Retinal pigment epithelial cell (primary cell): Measurements from ENCODE around the gene PCSK5.

Experiments used
- DNase-seq: peaks from one replicate; pipeline ENCODE4 v3.0.0-alpha.2; 2010; ENCODE audit warnings: low read depth
- H3K4me3 ChIP-seq: 2 replicates; pipeline ENCODE4 v1.5.1; 2011; ENCODE audit warnings: mild to moderate bottlenecking, low read length, control low read depth, moderate library complexity
- TF ChIP-seq, protein P1 (sequence below): conservative IDR thresholded peaks from 2 replicates; pipeline ENCODE4 v1.5.1; 2011; ENCODE audit warnings: low read depth, low read length, control low read depth, inconsistent platforms

The PCSK5 gene

DNA sequence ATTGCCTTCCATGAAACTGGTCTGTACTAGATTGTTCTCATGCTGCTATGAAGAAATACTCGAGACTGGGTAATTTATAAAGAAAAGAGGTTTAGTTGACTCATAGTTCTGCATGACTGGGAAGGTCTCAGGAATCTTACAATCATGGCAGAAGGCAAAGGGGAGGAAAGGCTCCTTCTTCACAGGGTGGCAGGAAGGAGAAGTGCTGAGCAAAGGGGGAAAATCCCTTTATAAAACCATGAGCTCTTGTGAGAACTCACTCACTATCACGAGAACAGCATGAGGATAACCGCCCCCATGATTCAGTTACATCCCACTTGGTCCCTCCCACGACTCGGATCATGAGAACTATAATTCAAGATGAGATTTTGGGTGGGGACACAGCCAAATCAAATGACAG, 340.5 kb downstream of the PCSK5 start:
- TF ChIP-seq, protein P1, sequence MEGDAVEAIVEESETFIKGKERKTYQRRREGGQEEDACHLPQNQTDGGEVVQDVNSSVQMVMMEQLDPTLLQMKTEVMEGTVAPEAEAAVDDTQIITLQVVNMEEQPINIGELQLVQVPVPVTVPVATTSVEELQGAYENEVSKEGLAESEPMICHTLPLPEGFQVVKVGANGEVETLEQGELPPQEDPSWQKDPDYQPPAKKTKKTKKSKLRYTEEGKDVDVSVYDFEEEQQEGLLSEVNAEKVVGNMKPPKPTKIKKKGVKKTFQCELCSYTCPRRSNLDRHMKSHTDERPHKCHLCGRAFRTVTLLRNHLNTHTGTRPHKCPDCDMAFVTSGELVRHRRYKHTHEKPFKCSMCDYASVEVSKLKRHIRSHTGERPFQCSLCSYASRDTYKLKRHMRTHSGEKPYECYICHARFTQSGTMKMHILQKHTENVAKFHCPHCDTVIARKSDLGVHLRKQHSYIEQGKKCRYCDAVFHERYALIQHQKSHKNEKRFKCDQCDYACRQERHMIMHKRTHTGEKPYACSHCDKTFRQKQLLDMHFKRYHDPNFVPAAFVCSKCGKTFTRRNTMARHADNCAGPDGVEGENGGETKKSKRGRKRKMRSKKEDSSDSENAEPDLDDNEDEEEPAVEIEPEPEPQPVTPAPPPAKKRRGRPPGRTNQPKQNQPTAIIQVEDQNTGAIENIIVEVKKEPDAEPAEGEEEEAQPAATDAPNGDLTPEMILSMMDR = no peak
- no peak for DNase-seq
- no peak overlapping the region for H3K4me3 ChIP-seq

DNA sequence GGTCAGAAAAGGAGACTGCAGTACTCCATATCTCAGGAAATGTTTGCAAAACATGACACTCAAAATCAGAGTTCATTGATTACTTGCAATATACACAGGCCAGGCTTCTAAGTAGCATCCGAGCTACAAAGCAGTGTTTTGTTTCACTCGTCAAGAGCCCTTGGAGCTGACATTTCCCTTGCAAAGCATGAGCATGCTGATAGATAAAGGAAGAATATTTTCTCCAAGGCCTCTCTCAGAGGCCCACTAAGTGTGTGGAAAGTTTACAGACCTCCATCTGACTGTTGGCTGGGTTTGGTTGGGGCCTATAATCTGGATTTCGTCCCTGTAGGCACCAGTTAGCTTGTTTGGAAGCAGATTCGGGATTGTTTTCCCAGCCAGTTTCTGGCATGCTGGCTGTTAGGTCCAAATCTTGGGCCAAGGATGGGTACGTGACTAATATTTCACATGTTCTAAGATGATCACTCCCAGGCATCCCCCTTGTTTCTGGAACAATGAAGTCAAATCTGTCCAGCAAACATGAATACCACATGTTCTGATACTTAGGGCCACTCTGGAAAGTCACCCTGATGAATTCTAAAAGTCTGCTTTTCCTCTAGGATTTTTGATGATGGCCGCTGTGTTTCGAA, 342.5 kb downstream of the PCSK5 start:
- no peak for DNase-seq
- TF ChIP-seq, protein P1 = no peak
- H3K4me3 ChIP-seq = no peak overlapping the region

DNA sequence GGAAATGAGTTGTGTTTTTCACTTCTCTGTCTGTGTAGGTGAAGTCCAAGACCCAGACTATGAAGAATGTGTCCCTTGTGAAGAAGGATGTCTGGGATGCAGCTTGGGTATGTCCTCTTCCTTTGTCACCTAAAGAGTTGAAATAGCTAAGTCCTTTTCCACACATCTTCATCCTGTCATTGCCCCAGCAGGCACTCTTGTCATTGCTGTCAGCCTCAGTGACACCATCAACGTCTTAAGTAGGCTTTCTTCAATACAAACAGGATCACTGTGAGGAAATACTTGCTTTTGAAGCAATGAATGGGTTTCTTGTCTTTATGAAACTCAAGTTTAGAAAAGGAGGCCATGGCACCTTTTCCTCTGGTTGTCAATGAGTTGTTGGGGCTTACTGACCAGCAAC, 350.1 kb downstream of the PCSK5 start:
- TF ChIP-seq, protein P1 = no peak
- no peak overlapping the region for H3K4me3 ChIP-seq
- DNase-seq = no peak

DNA sequence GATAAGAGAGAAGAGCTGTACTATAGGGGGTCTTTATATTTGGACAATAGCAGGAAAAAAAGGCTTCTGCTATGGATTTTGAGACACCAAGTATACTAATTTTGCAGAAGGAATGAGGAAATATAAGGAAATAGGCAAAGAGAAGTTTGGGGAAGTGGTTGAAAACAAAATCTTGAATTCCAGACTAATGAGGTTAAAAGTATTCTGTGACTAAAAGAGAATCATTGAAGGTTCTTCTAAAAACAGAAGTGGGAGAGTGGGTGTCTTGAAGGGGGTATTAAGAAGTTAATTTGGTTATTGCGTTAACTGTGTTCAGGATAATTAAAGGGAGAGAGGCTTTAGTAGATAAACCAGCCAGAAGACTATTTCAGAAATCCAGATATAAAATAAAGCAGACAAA, 355.0 kb downstream of the PCSK5 start:
- DNase-seq = no peak
- no peak overlapping the region for H3K4me3 ChIP-seq
- TF ChIP-seq, protein P1 = no peak

DNA sequence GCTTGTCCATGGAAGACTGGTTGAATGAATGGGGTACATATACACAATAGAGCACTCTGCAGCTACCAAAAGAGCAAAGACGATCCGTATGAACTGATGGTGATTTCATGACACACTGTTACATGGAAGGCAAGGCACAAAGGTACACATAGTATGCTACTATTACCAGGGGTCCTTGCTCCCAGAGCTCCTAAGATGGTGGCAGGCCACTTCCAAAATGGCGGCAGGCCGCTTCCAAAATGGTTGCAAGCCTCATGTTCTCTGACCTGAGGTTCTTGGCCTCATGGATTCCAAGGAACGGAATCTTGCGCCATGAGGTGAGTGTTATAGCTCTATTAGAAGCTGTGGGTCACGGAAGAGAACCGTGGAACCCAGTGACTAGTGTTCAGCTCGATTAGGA, 356.2 kb downstream of the PCSK5 start:
- no peak for DNase-seq
- H3K4me3 ChIP-seq = no peak overlapping the region
- TF ChIP-seq, protein P1 = no peak

DNA sequence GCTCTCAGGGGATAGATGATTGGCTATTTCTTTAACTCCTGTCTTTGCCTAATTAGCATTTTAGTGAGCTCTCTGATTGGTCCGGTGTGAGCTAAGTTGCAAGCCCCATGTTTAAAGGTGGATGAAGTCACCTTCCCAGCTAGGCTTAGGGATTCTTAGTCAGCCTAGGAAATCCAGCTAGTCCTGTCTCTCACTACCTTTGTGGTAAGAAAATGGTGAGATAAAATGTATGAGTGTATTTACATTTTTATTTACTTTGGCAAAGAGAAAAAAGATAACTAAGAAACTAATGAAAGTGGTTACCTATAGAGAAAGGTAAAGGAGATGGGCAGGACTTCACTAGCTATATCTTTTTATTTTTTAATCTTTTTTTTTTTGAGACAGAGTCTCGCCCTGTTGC, 357.0 kb downstream of the PCSK5 start:
- H3K4me3 ChIP-seq = no peak overlapping the region
- TF ChIP-seq, protein P1 = no peak
- no peak for DNase-seq

DNA sequence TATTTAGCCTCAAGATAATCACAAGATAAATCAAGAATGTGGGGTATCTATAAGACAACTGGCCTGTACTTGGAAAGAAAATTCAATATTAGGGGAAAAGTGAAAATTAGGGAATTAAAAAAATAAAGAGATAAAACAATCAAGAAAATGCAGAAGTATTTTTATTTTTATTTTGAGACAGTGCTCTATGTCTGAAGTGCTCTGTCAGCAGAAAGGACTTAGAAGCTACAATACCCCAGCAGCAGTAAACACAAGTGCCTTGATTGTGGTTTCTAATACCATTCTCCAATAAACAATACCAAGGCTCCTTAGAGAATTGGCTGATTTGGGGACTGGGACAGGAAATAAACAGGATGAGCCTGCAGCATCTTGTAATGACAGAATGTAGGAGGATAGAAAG, 358.8 kb downstream of the PCSK5 start:
- TF ChIP-seq, protein P1 = no peak
- no peak for DNase-seq
- H3K4me3 ChIP-seq = no peak overlapping the region
